ENCODE data around the gene TECRL.

Gene TECRL, protein sequence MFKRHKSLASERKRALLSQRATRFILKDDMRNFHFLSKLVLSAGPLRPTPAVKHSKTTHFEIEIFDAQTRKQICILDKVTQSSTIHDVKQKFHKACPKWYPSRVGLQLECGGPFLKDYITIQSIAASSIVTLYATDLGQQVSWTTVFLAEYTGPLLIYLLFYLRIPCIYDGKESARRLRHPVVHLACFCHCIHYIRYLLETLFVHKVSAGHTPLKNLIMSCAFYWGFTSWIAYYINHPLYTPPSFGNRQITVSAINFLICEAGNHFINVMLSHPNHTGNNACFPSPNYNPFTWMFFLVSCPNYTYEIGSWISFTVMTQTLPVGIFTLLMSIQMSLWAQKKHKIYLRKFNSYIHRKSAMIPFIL

DNA sequence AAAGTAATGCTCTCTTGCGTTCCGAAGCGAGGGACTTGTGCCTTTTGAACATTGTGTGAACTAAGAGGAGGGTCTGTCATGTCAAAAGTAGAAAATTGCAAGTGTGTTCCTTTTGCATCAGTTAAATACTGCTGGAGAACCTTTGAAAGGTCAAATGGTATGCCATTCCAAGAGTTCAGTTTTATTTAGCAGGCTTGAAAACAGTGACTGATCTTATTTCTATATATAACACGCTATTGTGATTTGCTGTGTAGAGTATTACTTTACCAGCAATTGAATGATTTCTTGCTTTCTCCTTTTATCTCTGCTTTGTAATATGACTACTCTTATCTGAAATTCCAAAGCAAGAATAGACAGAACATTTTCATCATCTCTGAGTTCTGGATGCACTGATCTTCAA is at the start of gene TECRL:
Gene TECRL, minus strand, starts transcription at position 151 of the 400 bp plus-strand sequence. Its CDS starts 99 bp downstream, at position 52.
- DNase-seq (ENCODE audit: low read depth): no peak

DNA sequence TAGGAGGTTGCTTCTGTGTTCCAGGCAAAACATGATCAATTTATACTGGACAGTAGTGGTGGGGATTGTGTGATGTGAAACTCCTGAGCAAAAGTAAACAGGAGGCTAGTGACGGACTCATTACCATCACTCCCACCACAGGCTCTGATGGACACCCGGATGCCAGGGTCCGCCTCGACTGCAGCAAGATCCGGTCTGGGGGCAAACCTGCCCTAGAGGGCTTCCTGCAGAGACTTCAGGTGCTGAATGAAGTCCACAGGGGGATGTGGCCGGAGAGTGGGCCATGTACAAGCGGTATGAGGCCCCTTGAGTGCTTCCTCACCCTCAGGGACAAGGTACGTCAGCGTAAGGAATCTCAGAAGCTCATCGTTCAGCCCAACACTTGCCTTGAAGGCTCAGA is 23.4 kb upstream of the TECRL start:
- DNase-seq (ENCODE audit: low read depth): no peak

DNA sequence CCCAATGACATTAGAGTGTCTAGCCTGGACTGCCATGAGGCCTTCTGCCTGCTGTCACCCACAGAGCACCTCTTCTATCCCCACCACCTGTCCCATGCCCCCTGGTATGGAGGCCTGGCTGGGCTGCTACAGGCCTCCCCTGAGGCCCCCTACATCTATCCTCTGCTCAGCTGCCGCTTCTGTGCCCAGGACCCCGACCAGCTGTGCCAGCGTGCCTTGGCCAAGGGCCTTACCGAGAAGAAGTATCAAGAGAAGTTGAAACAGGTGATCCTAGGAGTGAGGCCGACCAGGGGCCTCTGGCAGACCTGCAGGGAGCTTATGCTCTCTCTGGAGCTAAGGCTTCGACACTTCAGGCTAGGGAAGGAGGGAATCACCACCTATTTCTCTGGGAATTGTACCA is 21.7 kb upstream of the TECRL start:
- DNase-seq (ENCODE audit: low read depth): no peak

DNA sequence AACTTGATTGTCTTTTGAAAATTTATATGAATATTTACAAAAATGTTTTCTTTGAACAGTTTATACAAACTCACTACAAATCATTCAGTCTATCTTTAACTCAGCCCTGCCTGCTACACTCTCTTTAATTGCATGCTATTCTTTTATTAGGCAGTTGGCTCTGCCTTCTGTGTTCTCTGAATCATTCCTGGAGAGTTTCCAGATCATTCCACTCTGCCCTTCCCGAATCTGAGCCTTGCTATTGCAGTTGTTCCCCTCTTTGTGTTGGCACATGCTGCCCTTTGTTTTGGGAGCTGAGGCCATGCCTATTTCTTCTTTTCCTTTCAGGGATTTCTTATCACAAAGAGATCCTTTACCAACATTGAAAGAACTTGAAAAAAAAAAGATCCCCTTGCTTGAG is 8.7 kb upstream of the TECRL start:
- DNase-seq (ENCODE audit: low read depth): no peak

DNA sequence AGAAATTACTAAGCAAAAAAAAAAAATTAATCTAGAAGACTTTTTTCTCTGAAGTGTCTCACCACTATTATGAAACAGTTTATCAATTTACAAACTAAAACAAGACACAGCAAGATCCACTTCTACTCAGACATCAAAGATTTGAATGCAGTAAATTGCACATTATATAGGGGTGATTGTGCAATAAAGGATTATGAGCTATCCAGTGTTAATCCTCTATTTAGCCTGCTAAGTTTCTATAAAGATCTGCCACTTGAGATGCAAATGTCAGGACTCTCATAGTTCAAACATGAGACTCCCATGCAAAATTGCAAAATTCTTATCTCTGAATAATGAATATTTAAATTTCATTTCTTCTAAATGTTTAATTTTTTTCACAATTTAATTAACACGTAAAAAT is 2.2 kb downstream of the TECRL start:
- no peak for DNase-seq (ENCODE audit: low read depth)

DNA sequence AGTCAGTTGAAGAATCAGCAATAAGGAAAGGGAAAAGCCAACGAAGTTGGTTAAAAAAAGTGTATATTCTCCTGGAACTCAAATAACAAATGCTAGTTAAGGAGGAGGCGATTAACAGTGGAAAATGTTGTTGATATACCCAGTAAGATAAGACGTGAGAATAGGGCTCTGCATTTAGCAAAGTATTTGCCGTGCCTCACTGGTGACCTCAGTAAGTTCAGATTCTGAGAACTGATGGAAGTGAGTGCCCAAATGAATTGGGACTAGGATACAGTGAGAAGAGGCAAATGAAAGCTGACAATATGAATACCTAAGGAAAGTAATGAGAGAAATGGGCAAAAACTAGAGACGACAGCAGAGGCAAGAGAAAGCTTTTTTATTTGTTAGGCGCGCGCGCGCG is 3.5 kb downstream of the TECRL start:
- DNase-seq (ENCODE audit: low read depth): no peak

DNA sequence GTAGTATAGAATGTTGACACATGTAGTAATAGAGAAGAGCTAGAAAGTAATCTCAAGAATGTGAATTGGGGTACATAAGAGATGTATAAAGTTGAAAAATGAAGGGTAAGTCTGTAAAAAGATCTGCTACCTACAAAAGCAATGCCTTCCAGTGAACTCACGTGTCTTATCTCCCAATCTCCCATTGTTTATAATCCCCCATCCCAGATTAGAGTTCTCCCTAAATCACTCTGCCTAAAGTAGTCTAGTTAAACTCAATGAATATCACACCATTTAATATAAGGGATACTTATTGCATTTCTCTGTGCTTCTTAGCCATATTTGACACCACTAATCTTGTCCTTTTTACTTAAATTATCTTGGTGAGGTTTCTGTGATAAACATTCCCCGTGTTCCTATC is 6.6 kb downstream of the TECRL start:
- DNase-seq (ENCODE audit: low read depth): no peak

DNA sequence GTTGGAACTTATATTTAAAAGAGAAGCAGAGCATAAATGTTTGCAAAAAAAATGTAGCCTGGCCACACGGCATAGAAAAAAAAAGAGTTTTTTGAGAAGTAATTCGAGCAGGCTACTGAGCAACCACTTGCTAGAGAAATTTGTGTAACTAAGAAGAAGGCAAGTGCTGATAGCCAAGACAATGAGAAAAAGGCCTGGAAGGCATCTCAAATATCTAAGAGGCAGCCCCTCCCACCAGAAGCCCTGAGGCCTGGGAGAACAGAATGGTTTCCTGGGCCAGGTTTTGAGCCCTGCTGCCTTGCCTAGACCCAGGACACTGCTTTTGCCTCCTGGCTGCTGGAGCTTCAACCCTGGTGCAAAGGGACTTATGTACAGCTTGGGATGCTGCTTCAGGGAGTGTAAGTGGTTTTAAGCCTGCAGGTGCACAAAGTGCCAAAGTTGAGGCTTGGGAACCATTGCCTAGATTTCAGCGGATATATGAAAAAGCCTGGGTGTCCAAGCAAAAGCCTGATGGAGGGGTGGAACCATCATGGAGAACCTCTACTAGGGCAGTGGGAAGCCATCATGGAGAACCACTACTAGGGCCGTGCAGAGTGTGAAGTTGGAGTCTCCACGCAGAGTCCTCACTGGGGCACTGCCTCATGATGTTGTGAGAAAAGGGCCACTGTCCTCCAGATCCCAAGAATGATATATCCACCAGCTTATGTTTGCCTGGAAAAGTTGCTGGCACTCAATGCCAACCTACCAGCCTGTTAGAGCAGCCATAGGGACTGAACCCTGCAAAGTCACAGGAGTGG is 9.7 kb downstream of the TECRL start:
- DNase-seq (ENCODE audit: low read depth): no peak

DNA sequence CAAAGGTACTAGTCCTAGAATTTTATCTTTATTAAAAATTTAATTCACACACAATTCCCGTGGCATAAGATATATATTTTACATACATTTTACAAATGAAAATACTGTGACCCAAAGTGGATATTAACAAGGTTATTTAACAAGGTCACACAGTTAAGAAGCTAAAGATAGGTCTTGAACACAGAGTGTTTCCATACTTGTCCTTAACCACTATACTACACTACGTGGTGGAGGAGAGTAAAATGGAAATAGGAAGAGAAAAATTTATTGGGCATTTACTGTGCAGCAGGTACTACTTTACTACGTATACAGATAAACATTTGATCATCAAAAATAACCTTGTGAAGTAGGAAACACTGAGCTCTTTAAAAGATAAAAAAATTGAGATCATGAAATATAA is 14.8 kb downstream of the TECRL start:
- no peak for DNase-seq (ENCODE audit: low read depth)

DNA sequence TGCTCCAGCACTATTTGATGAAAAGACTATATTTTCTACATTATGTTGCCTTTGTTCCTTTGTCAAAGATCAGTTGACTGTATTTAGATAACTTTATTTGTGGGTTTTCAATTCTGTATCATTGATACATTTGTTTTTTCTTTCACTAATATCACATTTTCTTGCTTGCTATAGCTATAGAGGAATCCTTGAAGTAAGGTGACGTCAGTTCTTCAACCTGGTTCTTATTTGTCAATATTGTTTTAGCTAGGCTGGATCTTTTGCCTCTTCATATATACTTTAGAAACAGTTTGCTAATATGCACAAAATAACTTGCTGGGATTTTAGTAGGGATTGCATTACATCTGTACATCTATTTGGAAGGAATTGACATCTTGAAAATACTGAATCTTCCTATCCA is 21.0 kb downstream of the TECRL start:
- DNase-seq (ENCODE audit: low read depth): no peak

DNA sequence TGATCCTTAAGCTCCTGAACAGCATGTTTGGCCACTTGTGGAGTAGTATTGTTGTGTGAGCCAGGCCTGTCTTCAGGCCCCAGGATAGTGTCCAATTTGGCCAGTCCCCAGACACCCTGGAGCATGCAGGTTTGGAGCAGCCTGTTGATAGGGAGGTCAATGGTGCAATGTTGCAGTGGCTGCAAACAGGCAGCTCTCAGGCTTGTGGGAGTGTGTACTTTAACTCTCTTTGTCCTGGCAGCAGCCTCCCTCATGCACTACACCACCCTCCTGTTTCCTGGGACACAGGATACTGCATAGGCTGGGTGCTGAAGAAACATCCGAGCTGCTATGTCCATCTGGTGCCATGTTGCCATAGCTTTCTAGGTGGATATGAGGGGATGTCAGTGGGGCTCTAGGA is 24.0 kb downstream of the TECRL start:
- DNase-seq (ENCODE audit: low read depth): no peak

DNA sequence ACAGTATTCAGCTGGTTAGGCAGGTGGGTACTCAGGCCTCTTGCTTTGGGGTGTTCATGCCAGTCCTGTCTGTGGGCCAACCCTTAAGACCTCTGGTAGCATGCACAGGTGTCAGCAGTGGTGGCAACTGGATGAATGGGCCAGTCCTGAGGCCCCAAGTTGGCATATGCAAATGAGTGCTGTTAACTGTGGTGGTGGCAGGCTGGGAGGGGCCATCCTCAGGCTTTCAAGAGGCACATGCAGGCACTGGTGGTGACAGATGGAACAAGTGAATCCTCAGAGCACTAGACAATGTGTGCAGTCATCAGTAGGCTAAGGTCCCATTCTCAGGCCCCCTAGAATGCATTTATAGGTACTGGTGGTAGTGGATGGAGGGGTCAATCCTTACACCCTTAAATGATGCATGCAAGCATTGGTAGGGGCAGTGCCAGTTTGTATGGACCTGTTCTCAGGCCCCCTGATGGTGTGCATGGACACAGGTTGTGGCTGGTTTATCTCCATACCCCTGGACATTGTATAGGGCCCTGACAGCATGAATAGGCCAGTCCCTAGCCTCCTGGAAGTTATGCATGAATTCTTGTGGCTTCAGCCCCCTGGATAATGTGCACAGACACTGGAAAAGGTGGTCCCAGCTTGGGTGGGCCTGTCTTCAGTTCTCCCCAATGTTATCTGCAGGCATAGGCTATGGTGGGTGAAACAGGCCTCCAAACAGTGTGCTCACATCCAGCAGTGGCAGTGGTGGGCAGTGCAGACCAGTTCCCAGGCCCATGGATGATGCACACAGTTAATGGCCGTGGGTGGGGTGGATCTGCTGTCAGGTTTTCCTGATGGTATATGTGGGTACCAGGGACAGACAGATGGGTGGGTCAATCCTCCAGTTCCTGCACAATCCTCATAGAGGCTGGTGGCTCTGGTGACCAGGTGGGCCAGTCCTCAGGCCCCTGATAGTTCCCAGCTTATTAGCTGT is 24.7 kb downstream of the TECRL start:
- DNase-seq (ENCODE audit: low read depth): no peak

DNA sequence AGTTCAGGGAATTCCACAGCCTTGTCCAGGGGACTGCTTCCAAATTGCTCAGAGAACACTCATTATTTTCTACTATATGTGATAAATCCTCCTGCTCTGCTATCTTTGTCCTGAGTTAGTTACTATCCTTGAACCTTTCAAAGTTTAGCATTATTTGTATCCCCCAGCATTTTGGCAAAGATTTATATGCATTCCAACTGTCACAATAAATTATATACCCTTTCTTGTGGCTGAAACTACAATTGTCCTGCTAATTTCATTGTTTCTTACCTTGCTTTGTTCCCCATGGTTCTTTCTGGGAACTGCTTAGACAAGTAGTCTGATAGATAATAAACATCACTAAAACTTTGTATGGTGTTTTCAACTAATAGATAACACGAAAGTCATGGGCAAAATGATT is 40.5 kb downstream of the TECRL start:
- DNase-seq (ENCODE audit: low read depth): no peak

DNA sequence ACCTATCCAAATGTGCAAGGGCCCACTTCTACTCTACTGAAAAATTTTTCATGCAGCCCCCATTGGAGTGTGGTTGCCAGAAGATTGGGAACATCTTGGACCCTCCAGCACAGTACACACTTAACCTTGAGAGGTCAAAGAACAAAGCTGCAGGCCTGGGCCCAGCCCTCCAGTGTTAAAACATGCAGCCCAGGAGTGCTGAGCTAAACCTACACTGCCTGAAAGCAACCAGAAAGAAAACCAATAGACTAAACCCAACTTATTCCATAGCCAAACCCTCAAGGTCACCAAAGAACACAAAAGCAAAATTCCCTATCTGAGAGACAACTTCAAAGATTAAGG is 47.9 kb downstream of the TECRL start:
- no peak for DNase-seq (ENCODE audit: low read depth)

DNA sequence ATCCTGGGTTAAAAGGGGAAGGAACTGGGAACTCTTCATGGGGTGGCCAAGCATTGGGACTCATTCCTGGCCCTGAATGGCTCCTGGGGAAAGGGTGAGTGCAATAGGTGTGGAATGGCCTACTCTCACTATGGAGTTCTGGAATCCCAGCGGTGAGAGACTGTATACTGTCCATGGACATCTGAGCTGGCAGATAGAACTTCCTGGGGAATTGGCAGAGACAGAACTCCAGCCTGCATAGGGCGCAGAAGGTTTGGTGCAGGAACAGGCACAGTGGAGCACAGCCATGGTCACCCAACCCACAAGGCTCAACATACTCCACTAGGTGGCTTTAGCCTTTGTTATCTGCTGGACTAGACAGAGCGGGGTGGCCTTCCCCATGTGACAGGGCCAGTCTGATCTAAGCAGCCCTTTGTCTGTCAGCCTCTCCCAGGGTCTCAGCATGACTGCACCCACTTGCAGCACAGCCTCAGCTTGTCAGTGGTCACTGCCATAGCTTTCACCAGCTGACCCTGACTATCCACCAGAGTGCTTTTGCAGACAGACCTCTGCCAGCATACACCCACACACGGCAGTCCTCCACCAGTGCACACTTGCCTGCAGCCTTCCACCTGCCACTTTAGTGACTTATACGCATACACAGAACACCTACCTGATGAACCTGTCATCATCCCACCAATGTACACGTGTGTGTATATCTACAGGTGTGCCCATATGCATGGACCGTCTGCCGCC is 48.4 kb downstream of the TECRL start:
- no peak for DNase-seq (ENCODE audit: low read depth)

DNA sequence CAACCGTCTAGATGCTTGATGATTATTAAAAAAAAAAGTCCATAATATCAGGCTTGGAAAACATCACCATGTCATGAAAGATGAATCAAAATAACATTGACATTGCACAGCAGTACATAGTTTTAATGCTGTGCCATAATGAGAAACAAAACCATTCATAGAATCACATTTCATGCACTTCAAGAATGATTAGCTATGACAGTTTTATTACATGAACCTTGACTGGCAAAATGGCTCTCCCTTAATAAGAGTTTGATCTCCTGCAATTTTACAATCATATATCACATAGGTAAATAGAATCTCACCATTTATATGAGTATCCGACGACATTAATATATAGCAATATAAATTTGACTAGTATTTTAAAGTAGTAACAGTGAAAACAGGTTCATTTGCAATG is 49.8 kb downstream of the TECRL start:
- no peak for DNase-seq (ENCODE audit: low read depth)

DNA sequence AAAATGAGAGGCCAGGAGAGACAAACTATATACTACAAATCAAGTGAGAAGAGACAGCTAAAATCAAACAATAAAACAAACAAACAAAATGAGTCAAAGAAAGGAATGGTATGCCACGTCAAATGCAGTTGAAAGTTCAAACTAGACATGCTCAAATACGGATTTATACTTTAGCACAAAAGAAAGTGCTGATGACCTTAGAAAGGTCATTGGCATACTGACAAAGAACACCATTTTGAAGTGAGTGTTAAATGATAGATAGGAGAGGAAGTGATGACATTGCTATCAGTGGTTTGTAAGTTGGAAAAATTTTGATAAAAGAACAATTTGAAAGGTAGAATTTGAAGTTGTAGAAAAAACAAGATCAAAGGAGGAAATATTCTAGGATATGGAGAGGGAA is 55.3 kb downstream of the TECRL start:
- DNase-seq (ENCODE audit: low read depth): no peak

DNA sequence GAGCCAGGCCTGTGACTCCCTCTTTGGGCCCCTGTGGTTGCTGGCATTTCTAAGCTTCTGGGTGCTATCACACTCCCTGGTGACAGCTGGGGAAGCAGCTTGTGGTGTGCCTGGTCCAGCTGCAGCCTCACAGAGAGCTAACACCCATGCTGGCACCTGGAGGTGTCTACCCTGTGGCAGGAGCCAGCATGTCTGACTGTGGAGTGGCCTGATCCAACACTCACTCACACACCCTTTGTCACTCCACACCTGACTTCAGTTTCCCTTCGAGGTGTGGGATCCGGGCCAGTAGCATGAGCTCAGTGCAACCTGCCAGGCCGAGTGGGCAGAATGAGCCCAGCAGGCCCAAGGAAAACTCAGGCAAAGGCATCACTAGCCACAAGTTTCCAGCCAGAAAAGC is 67.5 kb downstream of the TECRL start:
- no peak for DNase-seq (ENCODE audit: low read depth)

DNA sequence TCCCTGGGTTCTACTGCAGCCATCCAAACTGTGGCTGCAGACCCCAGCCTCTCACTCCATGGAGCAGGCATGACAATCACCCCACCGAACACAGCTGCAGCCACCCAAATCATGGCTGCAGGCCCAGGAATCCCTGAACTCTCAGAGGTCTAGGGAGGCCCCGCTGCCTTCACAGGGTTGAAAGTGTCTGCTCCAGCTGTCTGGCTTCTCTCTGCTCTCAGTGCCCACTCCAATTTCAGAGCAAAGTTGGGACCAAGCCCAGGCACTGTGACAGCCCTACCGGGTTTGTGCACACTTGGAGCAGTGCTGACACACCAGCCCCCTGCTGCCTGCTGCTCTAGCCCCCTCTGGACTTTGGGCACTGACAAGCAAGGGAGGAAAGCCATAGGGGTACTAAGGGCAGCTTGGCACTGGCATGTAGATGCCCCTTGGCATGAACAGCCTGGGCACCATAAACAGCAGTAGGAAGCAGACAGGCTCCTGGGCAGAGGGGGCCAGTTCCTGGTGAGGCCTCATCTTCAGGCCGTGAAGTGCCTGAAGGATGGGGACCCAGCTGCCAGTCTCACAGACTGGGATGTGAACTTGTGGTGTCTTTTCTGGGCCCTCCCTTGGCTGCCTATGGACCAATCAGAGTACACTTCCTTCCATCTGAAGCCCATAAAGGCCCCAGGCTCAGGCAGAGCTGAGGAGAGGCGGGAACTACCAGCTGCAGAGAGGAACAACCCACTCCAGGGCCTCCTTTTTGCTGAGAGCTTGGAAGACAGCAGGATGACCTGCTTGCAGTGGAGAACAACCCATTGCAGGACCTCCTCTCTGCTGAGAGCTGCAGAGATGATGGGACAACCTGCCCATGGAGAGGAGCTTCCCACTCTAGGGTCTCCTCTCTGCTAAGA is 68.8 kb downstream of the TECRL start:
- no peak for DNase-seq (ENCODE audit: low read depth)

DNA sequence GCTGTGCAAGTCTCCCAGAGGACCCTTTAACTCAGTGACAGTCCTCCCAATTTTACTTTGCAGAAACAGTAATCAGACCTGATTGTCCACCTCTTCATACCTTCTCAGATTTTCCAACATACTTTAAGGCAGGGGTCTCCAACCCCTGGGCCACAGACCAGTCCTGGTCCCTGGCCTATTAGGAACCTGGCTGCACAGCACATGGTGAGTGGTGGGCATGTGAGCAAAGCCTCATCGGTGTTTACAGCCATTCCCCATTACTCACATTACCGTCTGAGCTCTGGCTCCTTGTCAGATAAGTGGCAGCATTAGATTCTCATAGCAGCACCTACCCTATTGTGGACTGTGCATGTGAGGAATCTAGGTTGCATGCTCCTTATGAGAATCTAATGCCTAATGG is 74.3 kb downstream of the TECRL start:
- DNase-seq (ENCODE audit: low read depth): no peak

DNA sequence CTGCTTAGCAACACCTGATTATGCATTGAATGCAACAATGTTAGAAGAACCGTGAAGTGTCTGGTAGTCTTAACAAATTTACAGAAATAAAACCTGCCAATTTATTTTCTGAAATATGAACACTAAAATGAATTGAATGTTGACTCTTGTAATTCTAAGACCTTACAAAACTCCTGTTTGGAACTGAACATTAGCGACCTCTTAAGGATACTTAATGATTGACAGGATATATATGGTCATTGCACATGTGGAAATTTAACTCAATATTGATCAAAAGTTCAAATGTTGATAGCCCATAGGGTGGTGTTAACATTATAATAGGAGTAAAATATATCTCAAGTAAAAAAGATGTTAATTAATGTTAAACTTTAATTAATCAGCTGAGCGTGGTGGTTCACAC is 79.1 kb downstream of the TECRL start:
- no peak for DNase-seq (ENCODE audit: low read depth)
